GM12878 (cell line): Measurements from ENCODE around the gene PRSS57. TPM values are rescaled to one million over a fixed set of nuclear protein-coding genes. Genes with fewer than 3 reads are reported as not detected.

Experiments used
- ATAC-seq: fragments of 200-7000 bp; cut with Tn5 transposase; 3 replicates; pipeline ENCODE4 v1.9.1; 2020; ENCODE audit warnings: mild to moderate bottlenecking, moderate library complexity
- BruUV-seq: library from RNA; stranded (reverse); fragments of 400-500 nt; replicated peaks from 2 replicates; lab custom pipeline; 2021; lab: Mats Ljungman, UMichigan
- CTCF ChIA-PET: fragments of 300-600 bp; sonication (Branson Sonifier 250); formaldehyde crosslinking; extraction: SDS; loops from one replicate; lab custom pipeline; 2021; ENCODE audit warnings: inconsistent platforms; lab: Yijun Ruan, JAX
- POLR2A ChIA-PET: fragments of 350-600 bp; formaldehyde crosslinking; extraction: SDS; loops from one replicate; lab custom pipeline; 2021; ENCODE audit warnings: inconsistent platforms; lab: Charles Lee
- RAD21 ChIA-PET: fragments of 300-600 bp; sonication (Branson Sonifier 250); formaldehyde crosslinking; loops from one replicate; lab custom pipeline; 2023; ENCODE audit warnings: antibody characterized with exemption; ENCODE audit not compliant: unreplicated experiment; lab: Charles Lee
- SMC1A ChIA-PET: fragments of 300-600 bp; sonication (Branson Sonifier 250); formaldehyde crosslinking; loops from one replicate; lab custom pipeline; 2023; ENCODE audit not compliant: unreplicated experiment, uncharacterized antibody; lab: Charles Lee
- DNase-seq: peaks from one replicate; pipeline ENCODE4 v3.0.0-alpha.2; 2011; ENCODE audit warnings: low read depth, low spot score
- FAIRE-seq: peaks from 3 replicates; lab custom pipeline; 2011; peaks lifted over from hg19 to GRCh38; lab: Jason Lieb, UNC
- H2AFZ ChIP-seq: 2 replicates; pipeline ENCODE4 v1.6.0; 2011; ENCODE audit warnings: low read depth, low read length, control low read depth; ENCODE audit not compliant: control insufficient read depth
- H3K27ac ChIP-seq: 2 replicates; pipeline ENCODE4 v1.5.1; 2011; ENCODE audit warnings: control low read depth; ENCODE audit not compliant: control insufficient read depth, insufficient read depth
- H3K27me3 ChIP-seq, 2 experiments: replicated peaks in 1 of 2; 2 replicates each; pipeline versions ENCODE4 v1.6.0 to v1.6.1; 2011; ENCODE audit warnings: low read length in 1 of 2; ENCODE audit not compliant: control insufficient read depth in 2 of 2, insufficient read depth in 2 of 2
- H3K36me3 ChIP-seq, 2 experiments: 2 replicates each; pipeline ENCODE4 v1.5.1; 2011; ENCODE audit warnings: low read length in 1 of 2; ENCODE audit not compliant: control insufficient read depth in 2 of 2, insufficient read depth in 2 of 2
- H3K4me1 ChIP-seq: 2 replicates; pipeline ENCODE4 v1.6.1; 2011; ENCODE audit warnings: mild to moderate bottlenecking, low read length, moderate library complexity, mixed read lengths; ENCODE audit not compliant: control insufficient read depth, insufficient read depth
- H3K4me2 ChIP-seq: 2 replicates; pipeline ENCODE4 v1.6.0; 2011; ENCODE audit warnings: control low read depth; ENCODE audit not compliant: control insufficient read depth, insufficient read depth
- H3K4me3 ChIP-seq: fragments of 200-600 bp; sonication (generic); 2 replicates; pipeline ENCODE4 v1.5.1; 2016
- H3K79me2 ChIP-seq: 2 replicates; pipeline ENCODE4 v1.6.0; 2011; ENCODE audit warnings: low read length; ENCODE audit not compliant: control insufficient read depth, insufficient read depth
- H3K9ac ChIP-seq: 2 replicates; pipeline ENCODE4 v1.8.0; 2011; ENCODE audit warnings: low read length, control low read depth, mixed read lengths; ENCODE audit not compliant: control insufficient read depth, insufficient read depth
- H3K9me3 ChIP-seq: replicated peaks from 3 replicates; pipeline ENCODE4 v1.5.1; 2011; ENCODE audit warnings: mild to moderate bottlenecking, low read length; ENCODE audit not compliant: control insufficient read depth, insufficient read depth
- H4K20me1 ChIP-seq: 2 replicates; pipeline ENCODE4 v1.6.0; 2011; ENCODE audit not compliant: control insufficient read depth, insufficient read depth
- CHD4 ChIP-seq: fragments of 200-600 bp; sonication (generic); IDR thresholded peaks from 2 replicates; pipeline ENCODE4 v1.6.1; 2016; ENCODE audit warnings: mild to moderate bottlenecking
- EGR1 ChIP-seq, 2 experiments: IDR thresholded peaks; 1 replicate in 1 of 2; 2 replicates in 1 of 2; pipeline ENCODE4 v1.6.1; 2011 to 2012; ENCODE audit warnings: low read depth in 2 of 2, low read length in 2 of 2, borderline replicate concordance in 1 of 2, mild to moderate bottlenecking in 1 of 2, moderate library complexity in 1 of 2
- FOXK2 ChIP-seq: fragments of 450-650 bp; IDR thresholded peaks from 2 replicates; pipeline ENCODE4 v1.6.1; 2017; ENCODE audit warnings: mild to moderate bottlenecking, moderate library complexity
- IKZF1 ChIP-seq: fragments of 450-650 bp; conservative IDR thresholded peaks from 2 replicates; pipeline ENCODE4 v1.6.1; 2017; ENCODE audit warnings: antibody characterized with exemption, mild to moderate bottlenecking
- JUND ChIP-seq: IDR thresholded peaks from 2 replicates; pipeline ENCODE4 v1.6.1; 2012; ENCODE audit warnings: low read depth, mild to moderate bottlenecking, low read length, improper control_type of control experiment, moderate library complexity
- MEF2B ChIP-seq: fragments of 450-650 bp; IDR thresholded peaks from 2 replicates; pipeline ENCODE4 v1.6.1; 2018; ENCODE audit warnings: mild to moderate bottlenecking, moderate library complexity; ENCODE audit not compliant: partially characterized antibody, poor library complexity, severe bottlenecking
- POU2F2 ChIP-seq: IDR thresholded peaks from 3 replicates; pipeline ENCODE4 v1.6.1; 2011; ENCODE audit warnings: low read depth, mild to moderate bottlenecking, low read length, borderline replicate concordance
- RAD21 ChIP-seq: IDR thresholded peaks from 2 replicates; pipeline ENCODE4 v1.6.1; 2011; ENCODE audit warnings: mild to moderate bottlenecking, low read depth, low read length, moderate library complexity; ENCODE audit not compliant: insufficient read depth
- RUNX3 ChIP-seq: IDR thresholded peaks from 2 replicates; pipeline ENCODE4 v1.6.1; 2012; ENCODE audit warnings: low read length, inconsistent platforms
- SMAD5 ChIP-seq: IDR thresholded peaks from 2 replicates; pipeline ENCODE4 v1.6.1; 2016; ENCODE audit warnings: antibody characterized with exemption, low read depth
- SMARCA5 ChIP-seq: fragments of 450-650 bp; IDR thresholded peaks from 2 replicates; pipeline ENCODE4 v1.6.1; 2017; ENCODE audit warnings: mild to moderate bottlenecking
- ZNF217 ChIP-seq: fragments of 450-650 bp; IDR thresholded peaks from 2 replicates; pipeline ENCODE4 v1.6.1; 2017; ENCODE audit warnings: antibody characterized with exemption, mild to moderate bottlenecking
- WGBS: methylation state at CpG from one replicate; pipeline ENCODE4 v1.1.6; 2016; ENCODE audit warnings: low lambda C conversion rate; ENCODE audit not compliant: insufficient replicate concordance, insufficient coverage; ENCODE audit errors: missing lambda C conversion rate; 5-methylcytosine and 5-hydroxymethylcytosine counted together
- in situ Hi-C: fragments of 300-500 bp; cut with MboI; formaldehyde crosslinking; loops from 9 replicates; pipeline ENCODE4 v1.14.3; 2018; ENCODE audit warnings: mixed read lengths
- intact Hi-C: fragments of 100-400 bp; cut with micrococcal nuclease; formaldehyde crosslinking; loops from one replicate; pipeline ENCODE4 v1.14.2; 2022; ENCODE audit not compliant: unreplicated experiment
- polyA plus RNA-seq, 11 experiments: library from polyadenylated mRNA; depleted of rRNA in 4 of 11; unstranded in 6 of 11; stranded (reverse) in 5 of 11; fragments of >200 nt; fragmentation: Nextera tagmentation in 4 of 11; fragmentation: Illumina TruSeq in 1 of 11; extraction: Ambion mirVana in 4 of 11; extraction: Trizol in 1 of 11; gene quantifications; 1 replicate in 1 of 11; 2 replicates in 10 of 11; pipeline versions ENCODE4 v1.2.1 to v1.2.3, GENCODE V29; 2011 to 2016; ENCODE audit warnings: inconsistent platforms in 2 of 11, missing spikeins in 2 of 11, low read depth in 1 of 11
- total RNA-seq, 4 experiments: library from RNA; depleted of rRNA in 3 of 4; stranded (reverse); fragments of >200 nt in 3 of 4; fragmentation: Illumina TruSeq in 1 of 4; extraction: Trizol in 1 of 4; gene quantifications; 2 replicates each; pipeline versions ENCODE4 v1.2.1 to v1.2.3, GENCODE V29; 2013 to 2021
- TF ChIP-seq, protein P1 (sequence below): IDR thresholded peaks from 2 replicates; pipeline ENCODE4 v1.6.1; 2012; ENCODE audit warnings: low read depth, low read length, improper control_type of control experiment
- TF ChIP-seq, protein P2 (sequence below): IDR thresholded peaks from 2 replicates; pipeline ENCODE4 v1.6.1; 2011; ENCODE audit warnings: borderline replicate concordance, low read depth, mild to moderate bottlenecking, moderate library complexity, mixed read lengths, low read length; ENCODE audit not compliant: insufficient read depth; ENCODE audit errors: extremely low read length
- TF ChIP-seq, protein P3 (sequence below): IDR thresholded peaks from 2 replicates; pipeline ENCODE4 v1.6.1; 2012; ENCODE audit warnings: low read depth, low read length, improper control_type of control experiment
- TF ChIP-seq, protein P4 (sequence below): fragments of 450-650 bp; IDR thresholded peaks from 2 replicates; pipeline ENCODE4 v1.6.1; 2018; ENCODE audit warnings: mild to moderate bottlenecking, low read depth, moderate library complexity; ENCODE audit not compliant: partially characterized antibody
- TF ChIP-seq, protein P5 (sequence below): IDR thresholded peaks from 2 replicates; pipeline ENCODE4 v1.6.1; 2012; ENCODE audit warnings: low read depth, low read length, improper control_type of control experiment

PRSS57 gene
- total and polyA plus RNA-seq, 10 of the 15 experiments (the other 5 are each of a cell fraction or from before 2014, with no cell fraction given): not detected

DNA sequence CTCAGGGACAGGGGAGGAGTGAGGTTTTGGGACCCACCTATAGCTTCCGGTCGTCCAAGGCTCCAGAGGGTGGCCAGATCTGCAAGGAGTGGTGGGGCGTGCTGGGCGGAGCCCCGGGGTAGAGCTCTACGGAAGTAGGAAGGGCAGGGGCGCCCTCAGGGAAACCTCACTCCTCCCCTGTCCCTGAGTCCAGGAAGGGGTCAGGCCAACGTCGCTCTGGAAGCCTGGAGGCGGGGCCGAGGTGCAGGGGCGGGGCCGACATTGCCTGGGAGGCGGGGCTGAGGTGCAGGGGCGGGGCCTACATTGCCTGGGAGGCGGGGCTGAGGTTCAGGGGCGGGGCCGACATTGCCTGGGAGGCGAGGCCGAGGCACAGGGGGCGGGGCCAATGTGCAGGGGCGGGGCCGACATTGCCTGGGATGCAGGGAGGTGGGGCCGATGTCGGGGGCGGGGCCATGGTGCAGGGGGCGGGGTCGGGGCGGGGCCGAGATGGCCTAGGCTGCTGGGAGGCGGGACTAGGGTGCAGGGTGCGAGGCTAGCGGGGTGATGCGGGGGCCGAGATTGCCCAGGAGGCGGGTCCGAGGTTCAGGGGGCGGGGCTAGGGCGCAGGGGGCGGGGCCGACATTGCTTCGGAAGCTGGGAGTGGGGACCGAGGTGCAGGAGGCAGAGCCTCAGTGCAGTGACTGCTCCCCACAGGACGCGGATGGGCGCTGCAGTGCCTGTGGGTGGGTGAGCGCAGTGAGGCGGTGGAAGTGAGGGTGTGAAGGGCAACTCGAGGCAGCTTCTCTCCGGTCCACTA, 8.6 kb upstream of the PRSS57 start:
- ChIA-PET POLR2A (no interaction called here), SMC1A (no interaction called here), RAD21 (no interaction called here), CTCF (interaction anchor here (0.7 to 1.8 kb wide), 2 partner anchors 26 to 28 kb away, joined by 3 to 4 read pairs; no protein-coding TSS in a partner anchor)
- Histone ChIP-seq H3K4me2 (no peak overlapping the region), H4K20me1 (no peaks in the 10 kb centered on the region), H3K4me3 (no peak overlapping the region), H2AFZ (no peak overlapping the region; the same call in 1 of the 2 replicates), H3K9me3 (no peaks in the 10 kb centered on the region; the same call in 2 of the 3 replicates), H3K9ac (no peak overlapping the region), H3K4me1 (no peaks in the 10 kb centered on the region), H3K79me2 (no peaks in the 10 kb centered on the region), H3K27ac (no peak overlapping the region), H3K27me3 (peaks cover 0 to 2% of the 10 kb centered on the region in 2 experiments; a peak in 2 of 4 replicates), H3K36me3 (no peaks in the 10 kb centered on the region)
- FAIRE-seq: no peak
- in situ Hi-C loops: no loop called here
- intact Hi-C loops: loop anchor here (2.0 kb wide), 1 partner anchor 23 kb away; no protein-coding TSS in a partner anchor
- WGBS: 11% methylated on average over 26 of the region's 50 CpGs
- no peak for DNase-seq
- peak; percentile 78 for ATAC-seq
- no peak for TF ChIP-seq SMAD5
- TF ChIP-seq MEF2B: no peak
- TF ChIP-seq IKZF1: no peak
- TF ChIP-seq, protein P1, sequence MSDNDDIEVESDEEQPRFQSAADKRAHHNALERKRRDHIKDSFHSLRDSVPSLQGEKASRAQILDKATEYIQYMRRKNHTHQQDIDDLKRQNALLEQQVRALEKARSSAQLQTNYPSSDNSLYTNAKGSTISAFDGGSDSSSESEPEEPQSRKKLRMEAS: no peak
- no peak for TF ChIP-seq FOXK2
- TF ChIP-seq CHD4: no peak
- TF ChIP-seq, protein P2, sequence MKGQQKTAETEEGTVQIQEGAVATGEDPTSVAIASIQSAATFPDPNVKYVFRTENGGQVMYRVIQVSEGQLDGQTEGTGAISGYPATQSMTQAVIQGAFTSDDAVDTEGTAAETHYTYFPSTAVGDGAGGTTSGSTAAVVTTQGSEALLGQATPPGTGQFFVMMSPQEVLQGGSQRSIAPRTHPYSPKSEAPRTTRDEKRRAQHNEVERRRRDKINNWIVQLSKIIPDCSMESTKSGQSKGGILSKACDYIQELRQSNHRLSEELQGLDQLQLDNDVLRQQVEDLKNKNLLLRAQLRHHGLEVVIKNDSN: no peak
- TF ChIP-seq RUNX3: no peak
- TF ChIP-seq SMARCA5: no peak
- no peak for TF ChIP-seq EGR1 (IDR thresholded peaks at IDR 0.05; ENCODE audit: borderline replicate concordance in 1 of 2, low read depth in 2 of 2, low read length in 2 of 2)
- no peak for TF ChIP-seq RAD21
- TF ChIP-seq, protein P3, sequence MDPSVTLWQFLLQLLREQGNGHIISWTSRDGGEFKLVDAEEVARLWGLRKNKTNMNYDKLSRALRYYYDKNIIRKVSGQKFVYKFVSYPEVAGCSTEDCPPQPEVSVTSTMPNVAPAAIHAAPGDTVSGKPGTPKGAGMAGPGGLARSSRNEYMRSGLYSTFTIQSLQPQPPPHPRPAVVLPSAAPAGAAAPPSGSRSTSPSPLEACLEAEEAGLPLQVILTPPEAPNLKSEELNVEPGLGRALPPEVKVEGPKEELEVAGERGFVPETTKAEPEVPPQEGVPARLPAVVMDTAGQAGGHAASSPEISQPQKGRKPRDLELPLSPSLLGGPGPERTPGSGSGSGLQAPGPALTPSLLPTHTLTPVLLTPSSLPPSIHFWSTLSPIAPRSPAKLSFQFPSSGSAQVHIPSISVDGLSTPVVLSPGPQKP: no peak
- TF ChIP-seq, protein P4, sequence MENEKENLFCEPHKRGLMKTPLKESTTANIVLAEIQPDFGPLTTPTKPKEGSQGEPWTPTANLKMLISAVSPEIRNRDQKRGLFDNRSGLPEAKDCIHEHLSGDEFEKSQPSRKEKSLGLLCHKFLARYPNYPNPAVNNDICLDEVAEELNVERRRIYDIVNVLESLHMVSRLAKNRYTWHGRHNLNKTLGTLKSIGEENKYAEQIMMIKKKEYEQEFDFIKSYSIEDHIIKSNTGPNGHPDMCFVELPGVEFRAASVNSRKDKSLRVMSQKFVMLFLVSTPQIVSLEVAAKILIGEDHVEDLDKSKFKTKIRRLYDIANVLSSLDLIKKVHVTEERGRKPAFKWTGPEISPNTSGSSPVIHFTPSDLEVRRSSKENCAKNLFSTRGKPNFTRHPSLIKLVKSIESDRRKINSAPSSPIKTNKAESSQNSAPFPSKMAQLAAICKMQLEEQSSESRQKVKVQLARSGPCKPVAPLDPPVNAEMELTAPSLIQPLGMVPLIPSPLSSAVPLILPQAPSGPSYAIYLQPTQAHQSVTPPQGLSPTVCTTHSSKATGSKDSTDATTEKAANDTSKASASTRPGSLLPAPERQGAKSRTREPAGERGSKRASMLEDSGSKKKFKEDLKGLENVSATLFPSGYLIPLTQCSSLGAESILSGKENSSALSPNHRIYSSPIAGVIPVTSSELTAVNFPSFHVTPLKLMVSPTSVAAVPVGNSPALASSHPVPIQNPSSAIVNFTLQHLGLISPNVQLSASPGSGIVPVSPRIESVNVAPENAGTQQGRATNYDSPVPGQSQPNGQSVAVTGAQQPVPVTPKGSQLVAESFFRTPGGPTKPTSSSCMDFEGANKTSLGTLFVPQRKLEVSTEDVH: no peak
- TF ChIP-seq, protein P5, sequence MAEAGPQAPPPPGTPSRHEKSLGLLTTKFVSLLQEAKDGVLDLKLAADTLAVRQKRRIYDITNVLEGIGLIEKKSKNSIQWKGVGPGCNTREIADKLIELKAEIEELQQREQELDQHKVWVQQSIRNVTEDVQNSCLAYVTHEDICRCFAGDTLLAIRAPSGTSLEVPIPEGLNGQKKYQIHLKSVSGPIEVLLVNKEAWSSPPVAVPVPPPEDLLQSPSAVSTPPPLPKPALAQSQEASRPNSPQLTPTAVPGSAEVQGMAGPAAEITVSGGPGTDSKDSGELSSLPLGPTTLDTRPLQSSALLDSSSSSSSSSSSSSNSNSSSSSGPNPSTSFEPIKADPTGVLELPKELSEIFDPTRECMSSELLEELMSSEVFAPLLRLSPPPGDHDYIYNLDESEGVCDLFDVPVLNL: no peak
- no peak for TF ChIP-seq ZNF217
- TF ChIP-seq JUND: no peak
- no peak for TF ChIP-seq POU2F2
- BruUV-seq: no TSS peak
